Left lung (tissue), 10 donors: ENCODE measurements around the gene ARMH3. TPM values are rescaled to one million over a fixed set of nuclear protein-coding genes. Genes with fewer than 3 reads are reported as not detected.
A peak's percentile ranks its signal among the peaks of the same experiment; 100 is the strongest.

Experiments
- ATAC-seq: fragments of 200-7000 bp; cut with Tn5 transposase; one replicate; pipeline ENCODE4 v1.9.1; 2020; ENCODE audit warnings: moderate library complexity
- DNase-seq, 4 donors: peaks; one replicate each; pipeline ENCODE4 v3.0.0-alpha.2; 2013 to 2020
- H3K27ac ChIP-seq, 2 donors: fragments of 200-600 bp; sonication (generic) in 1 of 2; one replicate each; pipeline versions ENCODE4 v1.5.0 to v1.8.0; 2020 to 2021
- H3K27me3 ChIP-seq, 2 donors: fragments of 200-600 bp; sonication (generic) in 1 of 2; one replicate each; pipeline versions ENCODE4 v1.5.0 to v1.8.0; 2020 to 2021
- H3K36me3 ChIP-seq, 2 donors: fragments of 200-600 bp; sonication (generic) in 1 of 2; one replicate each; pipeline versions ENCODE4 v1.5.0 to v1.8.0; 2020 to 2021
- H3K4me1 ChIP-seq, 2 donors: fragments of 200-600 bp; one replicate each; pipeline ENCODE4 v1.8.0; 2021
- H3K4me3 ChIP-seq, 2 donors: fragments of 200-600 bp; sonication (generic) in 1 of 2; one replicate each; pipeline versions ENCODE4 v1.5.0 to v1.8.0; 2020 to 2021; ENCODE audit warnings: mild to moderate bottlenecking in 1 of 2
- H3K9me3 ChIP-seq, 2 donors: fragments of 200-600 bp; sonication (generic) in 1 of 2; one replicate each; pipeline versions ENCODE4 v1.5.0 to v1.8.0; 2020 to 2021
- intact Hi-C, 2 donors: fragments of 100-400 bp; cut with DNase I; formaldehyde crosslinking; loops; one replicate each; pipeline versions ENCODE4 v1.11.2 to v1.14.2; 2022
- polyA plus RNA-seq, 6 donors: library from polyadenylated mRNA; unstranded; fragments of 120-200 nt; gene quantifications; one replicate each; pipeline ENCODE4 v1.2.1, GENCODE V29; 2013; ENCODE audit not compliant: insufficient read length in 6 of 6
- total RNA-seq, 2 donors: library from RNA; stranded (reverse); fragmentation: NEBNext Ultra II Directional; extraction: Animal tissue kit (Norgen Biotek cat#: 25700); gene quantifications; one replicate each; pipeline ENCODE4 v1.2.1, GENCODE V29; 2021
- TF ChIP-seq, protein P1 (sequence below), 2 donors: fragments of 200-600 bp; sonication (generic) in 1 of 2; IDR thresholded peaks; one replicate each; pipeline versions ENCODE4 v1.5.0 to v1.8.0; 2021; ENCODE audit warnings: antibody characterized with exemption in 2 of 2
- donor health status: DM: no; HTN: yes; CAD: no.
- donor health status: DM: no; HTN: no; CAD: no.

ARMH3 gene
- total and polyA plus RNA-seq, 8 donors = 19.4 to 26.2 (median 23.4) TPM

DNA sequence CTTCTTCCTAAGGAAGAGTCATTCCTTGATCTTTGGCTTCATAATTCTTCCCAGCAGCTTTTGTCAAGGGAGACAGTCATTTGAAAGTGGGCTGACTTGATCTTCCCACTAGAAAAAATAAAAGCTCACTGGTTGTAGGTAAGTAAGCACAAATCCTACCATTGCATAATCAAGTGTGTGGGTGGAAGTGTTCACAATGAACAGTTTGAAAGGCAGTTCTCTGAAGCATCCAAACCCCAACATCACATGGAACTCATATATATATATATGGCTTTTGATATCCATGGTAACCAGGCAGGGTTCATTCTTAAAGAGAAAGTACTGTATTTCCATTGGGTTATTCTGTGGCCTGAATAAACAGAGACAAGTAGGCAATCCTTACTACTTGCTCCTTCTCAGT lies 51.6 kb downstream of the ARMH3 start:
- intact Hi-C loops = no loop called here

DNA sequence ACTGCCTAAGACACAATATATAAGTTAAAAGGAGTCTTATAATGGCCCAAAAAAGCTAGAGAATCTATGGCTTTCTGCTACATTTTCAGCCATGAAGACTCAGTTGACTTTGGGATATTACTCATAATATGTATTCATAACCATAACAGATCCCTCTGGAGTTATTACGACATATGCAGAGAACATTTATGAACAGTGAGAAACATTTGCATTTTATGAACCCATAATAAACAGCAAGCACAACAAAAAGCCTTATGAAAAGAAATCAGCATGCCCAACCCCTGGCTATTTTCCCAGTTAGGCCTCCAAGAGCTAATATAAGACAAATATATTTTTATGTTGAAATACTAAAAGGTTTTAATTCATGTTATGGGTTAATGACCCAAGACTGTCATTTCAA lies 52.4 kb downstream of the ARMH3 start:
- intact Hi-C loops = no loop called here
- Histone ChIP-seq H3K36me3 (peaks cover 0 to 74% of the 10 kb centered on the region in 2 donors), H3K9me3 (no peaks in the 10 kb centered on the region), H3K27ac (no peak overlapping the region), H3K4me3 (no peak overlapping the region), H3K4me1 (peaks cover 0 to 23% of the 10 kb centered on the region in 2 donors), H3K27me3 (no peaks in the 10 kb centered on the region)
- TF ChIP-seq, protein P1, sequence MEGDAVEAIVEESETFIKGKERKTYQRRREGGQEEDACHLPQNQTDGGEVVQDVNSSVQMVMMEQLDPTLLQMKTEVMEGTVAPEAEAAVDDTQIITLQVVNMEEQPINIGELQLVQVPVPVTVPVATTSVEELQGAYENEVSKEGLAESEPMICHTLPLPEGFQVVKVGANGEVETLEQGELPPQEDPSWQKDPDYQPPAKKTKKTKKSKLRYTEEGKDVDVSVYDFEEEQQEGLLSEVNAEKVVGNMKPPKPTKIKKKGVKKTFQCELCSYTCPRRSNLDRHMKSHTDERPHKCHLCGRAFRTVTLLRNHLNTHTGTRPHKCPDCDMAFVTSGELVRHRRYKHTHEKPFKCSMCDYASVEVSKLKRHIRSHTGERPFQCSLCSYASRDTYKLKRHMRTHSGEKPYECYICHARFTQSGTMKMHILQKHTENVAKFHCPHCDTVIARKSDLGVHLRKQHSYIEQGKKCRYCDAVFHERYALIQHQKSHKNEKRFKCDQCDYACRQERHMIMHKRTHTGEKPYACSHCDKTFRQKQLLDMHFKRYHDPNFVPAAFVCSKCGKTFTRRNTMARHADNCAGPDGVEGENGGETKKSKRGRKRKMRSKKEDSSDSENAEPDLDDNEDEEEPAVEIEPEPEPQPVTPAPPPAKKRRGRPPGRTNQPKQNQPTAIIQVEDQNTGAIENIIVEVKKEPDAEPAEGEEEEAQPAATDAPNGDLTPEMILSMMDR (IDR thresholded peaks at IDR 0.05) = no peak
- ATAC-seq (no peak), DNase-seq (no peak)

More for the DNA sequence above, 51.6 kb downstream of the ARMH3 start:
- no peaks in the 10 kb centered on the region for H3K27me3 ChIP-seq
- H3K9me3 ChIP-seq = no peaks in the 10 kb centered on the region
- no peak overlapping the region for H3K4me3 ChIP-seq
- ATAC-seq (peak; percentile 25), DNase-seq (no peak)
- H3K27ac ChIP-seq = no peak overlapping the region
- TF ChIP-seq, protein P1 (IDR thresholded peaks at IDR 0.05) = no peak
- H3K4me1 ChIP-seq = peaks cover 0 to 23% of the 10 kb centered on the region in 2 donors
- H3K36me3 ChIP-seq = peaks cover 0 to 73% of the 10 kb centered on the region in 2 donors

DNA sequence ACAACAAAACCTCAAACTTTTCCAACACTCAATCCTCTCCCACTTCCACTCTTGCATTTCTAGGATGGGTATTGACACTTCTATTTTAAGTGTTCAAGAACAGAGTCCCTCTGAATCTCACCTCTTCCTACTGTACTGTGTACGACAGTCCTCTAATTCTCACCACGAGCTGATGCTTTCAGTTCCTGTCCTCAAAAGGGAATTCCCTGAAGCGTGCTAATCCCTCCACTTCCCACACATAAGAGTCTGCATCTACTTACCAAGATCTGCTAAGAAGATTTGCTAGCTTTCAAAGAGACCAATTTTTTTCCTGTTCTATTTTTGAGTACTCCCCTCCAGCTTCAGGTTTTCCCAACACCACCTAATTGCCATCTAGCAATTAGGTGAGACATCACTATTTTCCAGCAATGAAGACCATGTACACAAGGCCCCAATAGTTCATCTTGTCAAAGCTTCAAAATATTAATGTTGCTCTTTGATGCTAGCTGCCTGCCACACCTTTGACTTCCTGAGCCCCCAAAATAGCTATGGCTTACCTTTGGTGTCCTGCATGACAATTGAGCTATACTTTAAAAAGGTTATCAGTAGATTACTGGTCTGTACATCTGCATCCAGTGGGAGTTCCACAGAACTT lies 54.4 kb downstream of the ARMH3 start:
- Histone ChIP-seq H3K4me1 (peaks cover 0 to 16% of the 10 kb centered on the region in 2 donors), H3K27ac (no peak overlapping the region), H3K36me3 (peaks cover 0 to 84% of the 10 kb centered on the region in 2 donors), H3K9me3 (no peaks in the 10 kb centered on the region), H3K27me3 (no peaks in the 10 kb centered on the region), H3K4me3 (no peak overlapping the region)
- DNase-seq = no peak
- TF ChIP-seq, protein P1 (IDR thresholded peaks at IDR 0.05) = no peak
- peak; percentile 50 for ATAC-seq
- intact Hi-C loops = no loop called here

DNA sequence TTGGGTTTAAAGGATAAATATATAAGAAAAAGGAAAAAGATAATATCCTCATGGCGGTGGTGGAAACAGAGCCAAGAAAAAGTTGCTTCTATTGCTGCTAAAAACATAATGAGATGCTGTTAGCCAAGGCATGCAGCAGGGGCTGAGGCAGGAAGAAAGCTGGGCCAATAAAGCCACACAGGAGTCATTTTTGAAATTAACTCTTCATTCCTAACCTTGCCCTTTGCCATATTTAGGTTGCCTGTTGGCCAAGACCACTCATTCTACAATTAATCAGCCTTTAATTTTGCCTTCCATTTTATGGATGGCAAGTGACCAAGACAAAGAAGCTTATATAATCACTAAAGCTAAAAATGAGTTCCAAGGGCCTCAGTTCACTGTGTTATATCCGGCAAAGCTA lies 58.2 kb downstream of the ARMH3 start:
- Histone ChIP-seq H3K27me3 (no peaks in the 10 kb centered on the region), H3K4me3 (no peak overlapping the region), H3K27ac (no peak overlapping the region), H3K36me3 (peaks cover 0 to 82% of the 10 kb centered on the region in 2 donors), H3K9me3 (no peaks in the 10 kb centered on the region), H3K4me1 (peaks cover 11 to 17% of the 10 kb centered on the region in 2 donors)
- no peak for ATAC-seq
- TF ChIP-seq, protein P1 (IDR thresholded peaks at IDR 0.05) = no peak
- intact Hi-C loops = no loop called here
- no peak for DNase-seq

DNA sequence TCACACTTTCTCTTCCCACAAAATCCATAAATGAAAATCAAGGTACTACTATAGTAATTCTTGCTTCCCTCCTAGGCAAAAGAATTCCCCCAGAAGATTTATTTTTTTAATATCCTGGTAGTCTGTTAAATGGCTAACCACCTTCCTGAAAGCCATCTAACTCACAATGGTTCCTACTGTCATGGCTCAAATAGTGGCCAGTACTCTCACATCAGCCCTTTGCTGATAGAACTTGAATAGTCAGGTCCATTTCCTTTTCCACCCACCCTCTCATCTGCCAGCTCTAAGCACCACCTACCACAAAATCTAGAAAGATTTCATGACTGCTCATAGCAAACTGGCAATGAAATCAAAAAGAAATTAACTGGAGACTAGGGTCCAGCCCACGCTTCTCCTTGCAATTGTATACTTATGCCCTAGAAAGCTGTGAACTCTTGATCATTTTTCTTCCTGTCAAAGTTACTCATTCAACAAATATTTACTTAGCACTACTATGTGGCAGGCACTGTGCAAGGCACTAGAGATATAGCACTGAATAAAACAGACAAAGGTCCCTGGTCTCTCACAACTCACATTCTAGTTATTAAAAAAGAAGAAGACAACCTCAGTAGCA lies 60.4 kb downstream of the ARMH3 start:
- Histone ChIP-seq H3K27me3 (no peaks in the 10 kb centered on the region), H3K4me1 (peaks cover 2 to 11% of the 10 kb centered on the region in 2 donors), H3K4me3 (no peak overlapping the region), H3K27ac (no peak overlapping the region), H3K36me3 (peaks cover 9 to 85% of the 10 kb centered on the region in 2 donors), H3K9me3 (no peaks in the 10 kb centered on the region)
- intact Hi-C loops = no loop called here
- TF ChIP-seq, protein P1 (IDR thresholded peaks at IDR 0.05) = no peak
- no peak for DNase-seq
- peak; percentile 94 for ATAC-seq
